PC-3 (cell line): ENCODE measurements around the gene MYL6. TPM values are rescaled to one million over a fixed set of nuclear protein-coding genes. Genes with fewer than 3 reads are reported as not detected.

Source experiments
- ATAC-seq: fragments of 200-7000 bp; cut with Tn5 transposase; 2 replicates; pipeline ENCODE4 v1.9.1; 2020; ENCODE audit warnings: mild to moderate bottlenecking, moderate library complexity
- BruUV-seq: library from RNA; stranded (reverse); fragments of 400-500 nt; replicated peaks from 2 replicates; lab custom pipeline; 2021; lab: Mats Ljungman, UMichigan
- CTCF ChIA-PET: fragments of 300-600 bp; sonication (Branson Sonifier 250); formaldehyde crosslinking; loops from one replicate; lab custom pipeline; 2022; ENCODE audit warnings: antibody characterized with exemption; lab: Charles Lee
- POLR2A ChIA-PET: fragments of 300-600 bp; sonication (Branson Sonifier 250); formaldehyde crosslinking; loops from one replicate; lab custom pipeline; 2022; ENCODE audit warnings: antibody characterized with exemption; ENCODE audit not compliant: unreplicated experiment; lab: Charles Lee
- DNase-seq: peaks from one replicate; pipeline ENCODE4 v3.0.0-alpha.2; 2015
- H2AFZ ChIP-seq: fragments of 300-600 bp; sonication (generic); 2 replicates; pipeline ENCODE4 v1.6.0; 2016; ENCODE audit warnings: antibody characterized with exemption, low read length
- H3F3A ChIP-seq: fragments of 300-600 bp; sonication (generic); one replicate; pipeline ENCODE4 v1.6.0; 2017; ENCODE audit warnings: antibody characterized with exemption, low read length, control low read depth, mild to moderate bottlenecking; ENCODE audit not compliant: unreplicated experiment
- H3K27ac ChIP-seq: fragments of 300-600 bp; sonication (generic); 2 replicates; pipeline ENCODE4 v1.5.1; 2016; ENCODE audit warnings: mild to moderate bottlenecking, low read length
- H3K27me3 ChIP-seq: fragments of 300-600 bp; sonication (generic); 2 replicates; pipeline ENCODE4 v1.6.1; 2016; ENCODE audit warnings: low read length, mixed read lengths
- H3K36me3 ChIP-seq: fragments of 300-600 bp; sonication (generic); 2 replicates; pipeline ENCODE4 v1.6.1; 2016; ENCODE audit warnings: low read depth, mixed run types, low read length, mixed read lengths
- H3K4me1 ChIP-seq: fragments of 300-600 bp; sonication (generic); 2 replicates; pipeline ENCODE4 v1.5.1; 2016; ENCODE audit warnings: low read length; ENCODE audit not compliant: insufficient read depth
- H3K4me2 ChIP-seq: fragments of 300-600 bp; sonication (generic); 2 replicates; pipeline ENCODE4 v1.6.0; 2016; ENCODE audit warnings: low read length
- H3K4me3 ChIP-seq: fragments of 300-600 bp; sonication (generic); 2 replicates; pipeline ENCODE4 v1.5.1; 2016; ENCODE audit warnings: mild to moderate bottlenecking, low read length, mixed read lengths
- H3K79me2 ChIP-seq: fragments of 300-600 bp; sonication (generic); 2 replicates; pipeline ENCODE4 v1.6.1; 2017; ENCODE audit warnings: low read length, mixed read lengths
- H3K9ac ChIP-seq: fragments of 300-600 bp; sonication (generic); 2 replicates; pipeline ENCODE4 v1.6.0; 2016; ENCODE audit warnings: mild to moderate bottlenecking, low read length
- H3K9me2 ChIP-seq: fragments of 300-600 bp; sonication (generic); replicated peaks from 2 replicates; pipeline ENCODE4 v1.6.1; 2016; ENCODE audit warnings: mixed run types, low read length, mixed read lengths
- H3K9me3 ChIP-seq: fragments of 300-600 bp; sonication (generic); 2 replicates; pipeline ENCODE4 v1.6.1; 2016; ENCODE audit warnings: low read length, mixed read lengths
- H4K20me1 ChIP-seq: fragments of 300-600 bp; sonication (generic); 2 replicates; pipeline ENCODE4 v1.6.1; 2016; ENCODE audit warnings: low read length, mixed read lengths
- CTCF ChIP-seq: fragments of 300-600 bp; sonication (generic); conservative IDR thresholded peaks from 2 replicates; pipeline ENCODE4 v1.5.1; 2017; ENCODE audit warnings: antibody characterized with exemption, low read depth, mild to moderate bottlenecking, low read length
- EZH2 ChIP-seq: fragments of 300-600 bp; sonication (generic); IDR thresholded peaks from one replicate; pipeline ENCODE4 v1.6.1; 2017; ENCODE audit warnings: antibody characterized with exemption, mild to moderate bottlenecking, low read length; ENCODE audit not compliant: unreplicated experiment
- EZH2phosphoT487 ChIP-seq: fragments of 300-600 bp; sonication (generic); IDR thresholded peaks from 2 replicates; pipeline ENCODE4 v1.6.1; 2018; ENCODE audit warnings: mild to moderate bottlenecking, antibody characterized with exemption, low read length, borderline replicate concordance
- intact Hi-C: fragments of 100-400 bp; cut with micrococcal nuclease; formaldehyde crosslinking; loops from 2 replicates; pipeline ENCODE4 v1.9.0; 2023
- total RNA-seq: library from RNA; depleted of rRNA; stranded (reverse); fragments of >200 nt; gene quantifications from 2 replicates; pipeline ENCODE4 v1.2.3, GENCODE V29; 2014; rRNA removed

MYL6 gene
- total RNA-seq, 1 experiment from 2014 or later: 1,385 TPM

- no peak overlapping the region for H3K27ac ChIP-seq
- no peaks in the 10 kb centered on the region for H3K9me3 ChIP-seq
- ATAC-seq: peak; percentile 75
- H3K4me3 ChIP-seq: no peak overlapping the region
- peak; percentile 64 for DNase-seq
- H3K27me3 ChIP-seq: no peaks in the 10 kb centered on the region
- H3K9ac ChIP-seq: no peak overlapping the region
- TF ChIP-seq CTCF (peak; percentile 76), EZH2 (no peak)
- no peaks in the 10 kb centered on the region for H3K4me1 ChIP-seq
- no TSS peak for BruUV-seq
- peaks cover 29% of the 10 kb centered on the region for H3K36me3 ChIP-seq
- H3K4me2 ChIP-seq: no peak overlapping the region
- no peaks in the 10 kb centered on the region for H3K79me2 ChIP-seq
- intact Hi-C loops: loop anchor here (1.0 kb wide), 1 partner anchor 18 kb away; the partner anchor contains the start of gene NABP2
- H3K9me2 ChIP-seq: no peaks in the 10 kb centered on the region
- ChIA-PET CTCF (interaction anchor here (0.6 to 1.2 kb wide), 6 partner anchors 10 to 79 kb away, joined by 3 to 6 read pairs (median 3); partner anchors contain the start of gene RNF41), POLR2A (no interaction called here)
- no peaks in the 10 kb centered on the region for H3F3A ChIP-seq
- no peaks in the 10 kb centered on the region for H4K20me1 ChIP-seq
- H2AFZ ChIP-seq: no peak overlapping the region
Measured at GRCh38 chr12:56206452-56207166, 48.5 kb downstream of the MYL6 start.

GRCh38 chr12:56208006-56208405 is 49.8 kb downstream of the MYL6 start:
- DNase-seq (no peak), ATAC-seq (no peak)
- intact Hi-C loops: no loop called here
- BruUV-seq: no TSS peak
- Histone ChIP-seq H3K9ac (no peak overlapping the region), H3K27me3 (no peaks in the 10 kb centered on the region), H3K4me3 (no peak overlapping the region), H3K9me2 (no peaks in the 10 kb centered on the region), H3K4me1 (0 out of 2 replicates have a peak, but pooled peaks cover 3% of the 10 kb centered on the region), H3K4me2 (no peak overlapping the region), H2AFZ (no peak overlapping the region), H4K20me1 (no peaks in the 10 kb centered on the region), H3K9me3 (no peaks in the 10 kb centered on the region), H3K27ac (no peak overlapping the region), H3K79me2 (no peaks in the 10 kb centered on the region), H3K36me3 (peaks cover 40% of the 10 kb centered on the region), H3F3A (no peaks in the 10 kb centered on the region)
- CTCF ChIA-PET: no interaction called here
- POLR2A ChIA-PET: no interaction called here
- TF ChIP-seq EZH2 (no peak), CTCF (no peak), EZH2phosphoT487 (no peak)

Other genes with a start within 250 kb of the MYL6 start
- gene PYM1, start 230.5 kb upstream of the MYL6 start, total RNA-seq: 39.0 and 42.9 TPM in 2 replicates
- 27.2 and 41.5 TPM in 2 replicates for gene DGKA, start 227.2 kb upstream of the MYL6 start, total RNA-seq
- 0.35 and 2.0 TPM in 2 replicates for gene PMEL, start 192.3 kb upstream of the MYL6 start, total RNA-seq
- gene CDK2, start 191.5 kb upstream of the MYL6 start, total RNA-seq: 63.0 and 68.2 TPM in 2 replicates
- gene RAB5B, start 184.3 kb upstream of the MYL6 start, total RNA-seq: 48.8 and 50.6 TPM in 2 replicates
- 18.0 and 33.9 TPM in 2 replicates for gene SUOX, start 161.1 kb upstream of the MYL6 start, total RNA-seq
- 1.0 and 2.8 TPM in 2 replicates for gene IKZF4, start 137.3 kb upstream of the MYL6 start, total RNA-seq
- gene RPS26, start 116.4 kb upstream of the MYL6 start, total RNA-seq: 183 and 320 TPM in 2 replicates
- gene ERBB3, start 78.2 kb upstream of the MYL6 start, total RNA-seq: 28.0 and 40.6 TPM in 2 replicates
- gene PA2G4, start 53.8 kb upstream of the MYL6 start, total RNA-seq: 391 and 406 TPM in 2 replicates
- 3,106 and 3,551 TPM in 2 replicates for gene RPL41, start 41.7 kb upstream of the MYL6 start, total RNA-seq
- gene ZC3H10, start 40.1 kb upstream of the MYL6 start, total RNA-seq: 4.8 and 5.6 TPM in 2 replicates
- 120 and 176 TPM in 2 replicates for gene ESYT1, start 30.1 kb upstream of the MYL6 start, total RNA-seq
- gene MYL6B, start 5.8 kb upstream of the MYL6 start, total RNA-seq: 153 and 178 TPM in 2 replicates
- 38.4 and 39.4 TPM in 2 replicates for gene SMARCC2, start 31.1 kb downstream of the MYL6 start, total RNA-seq
- gene RNF41, start 63.6 kb downstream of the MYL6 start, total RNA-seq: 43.9 and 52.1 TPM in 2 replicates
- gene NABP2, start 66.0 kb downstream of the MYL6 start, total RNA-seq: 91.6 and 98.6 TPM in 2 replicates
- gene SLC39A5, start 71.7 kb downstream of the MYL6 start, total RNA-seq: 0.18 TPM in 1 of 2 replicates, not detected in the other
- 19.1 and 26.7 TPM in 2 replicates for gene ANKRD52, start 100.0 kb downstream of the MYL6 start, total RNA-seq
- gene COQ10A, start 108.6 kb downstream of the MYL6 start, total RNA-seq: 9.2 and 9.8 TPM in 2 replicates
- gene CS, start 142.0 kb downstream of the MYL6 start, total RNA-seq: 182 and 199 TPM in 2 replicates
- gene CNPY2, start 157.6 kb downstream of the MYL6 start, total RNA-seq: 109 and 162 TPM in 2 replicates
- gene PAN2, start 175.6 kb downstream of the MYL6 start, total RNA-seq: 15.3 and 27.1 TPM in 2 replicates
- 17.5 and 18.2 TPM in 2 replicates for gene IL23A, start 180.5 kb downstream of the MYL6 start, total RNA-seq
- gene STAT2, start 201.7 kb downstream of the MYL6 start, total RNA-seq: 68.8 and 73.1 TPM in 2 replicates
- not detected in 2 replicates for gene APOF, start 204.5 kb downstream of the MYL6 start, total RNA-seq